ENCODE data around the gene LRRC8C.

LRRC8C gene

DNA sequence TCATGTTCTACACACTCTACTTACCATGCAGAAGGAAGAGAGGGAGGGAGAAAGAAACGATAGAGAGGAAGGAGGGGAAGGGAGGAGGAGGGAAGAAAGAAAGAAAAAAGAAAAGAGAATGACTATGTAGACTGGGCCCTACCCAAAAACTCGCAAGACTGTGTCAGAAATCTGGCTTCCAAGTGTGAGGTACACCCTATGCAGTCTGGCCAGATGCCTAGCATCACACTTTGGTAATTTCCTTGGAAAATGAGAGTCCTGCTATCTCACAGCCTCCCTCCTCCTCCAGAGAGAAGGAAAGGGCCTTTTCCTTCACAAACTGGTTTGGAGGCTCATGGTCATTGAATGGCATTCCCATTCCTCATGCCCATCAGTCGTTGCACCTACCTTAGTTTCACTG is 101.5 kb downstream of the LRRC8C start:
- no peak overlapping the region for H4K5ac ChIP-seq (ENCODE audit: low read length)
- no peak overlapping the region for H4K8ac ChIP-seq (ENCODE audit: low read depth, low read length)
- DNase-seq, result no peak
- no peak overlapping the region for H2BK15ac ChIP-seq (replicated peaks; ENCODE audit: low read depth)
- no peaks in the 10 kb centered on the region for H3K27me3 ChIP-seq (ENCODE audit: insufficient read depth, low read length, poor library complexity)
- no peaks in the 10 kb centered on the region for H3K79me1 ChIP-seq (ENCODE audit: low read length)
- no peak overlapping the region for H3K4me2 ChIP-seq (ENCODE audit: low read length)
- H3K4me1 ChIP-seq (ENCODE audit: control insufficient read depth, low read depth, low read length), result no peaks in the 10 kb centered on the region
- no peaks in the 10 kb centered on the region for H3K79me2 ChIP-seq (ENCODE audit: control insufficient read depth, insufficient read depth, low read length)
- no peaks in the 10 kb centered on the region for H3K36me3 ChIP-seq (ENCODE audit: control insufficient read depth, insufficient read depth, low read length)
- no CpG with 5 or more reads among the region's 3 CpGs for WGBS (ENCODE audit: extremely low coverage, insufficient coverage, low lambda C conversion rate)
- H3K9ac ChIP-seq (ENCODE audit: low read length), result no peak overlapping the region
- no peak overlapping the region for H2BK120ac ChIP-seq (ENCODE audit: low read depth, low read length)
- H3K4me3 ChIP-seq (ENCODE audit: low read length), result no peak overlapping the region
- no peak overlapping the region for H3K56ac ChIP-seq (ENCODE audit: low read length)
- H3K23ac ChIP-seq (ENCODE audit: low read length), result no peak overlapping the region
- H3K27ac ChIP-seq (ENCODE audit: low read depth, low read length), result no peak overlapping the region
- H3K4ac ChIP-seq (ENCODE audit: low read depth, low read length), result no peak overlapping the region
- no peak overlapping the region for H2AK5ac ChIP-seq (ENCODE audit: low read length)
- H3K18ac ChIP-seq (ENCODE audit: low read length), result no peak overlapping the region
- no peak overlapping the region for H2BK5ac ChIP-seq (ENCODE audit: low read length)

DNA sequence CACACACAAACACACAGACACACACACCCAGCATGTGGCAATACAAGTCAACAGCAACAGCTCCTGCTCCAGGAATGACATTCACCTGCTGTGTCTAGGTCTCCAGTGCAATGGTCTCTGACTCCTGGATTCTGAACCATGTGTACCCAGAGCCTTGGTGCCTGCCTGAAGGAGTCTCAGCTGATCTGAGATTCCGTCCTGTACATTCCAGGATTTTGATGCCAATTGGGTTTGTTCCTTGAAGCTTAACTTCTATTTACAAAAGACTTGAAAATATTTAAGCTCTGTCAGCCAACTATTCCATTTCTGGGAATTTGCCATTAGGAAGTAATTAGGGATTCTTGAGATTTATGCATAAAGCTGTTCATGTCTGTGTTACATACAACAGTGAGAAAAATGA is 102.6 kb downstream of the LRRC8C start:
- no peak overlapping the region for H3K27ac ChIP-seq (ENCODE audit: low read depth, low read length)
- H3K36me3 ChIP-seq (ENCODE audit: control insufficient read depth, insufficient read depth, low read length), result no peaks in the 10 kb centered on the region
- no peaks in the 10 kb centered on the region for H3K79me1 ChIP-seq (ENCODE audit: low read length)
- no peak overlapping the region for H4K5ac ChIP-seq (ENCODE audit: low read length)
- WGBS (ENCODE audit: extremely low coverage, insufficient coverage, low lambda C conversion rate), result no CpG with 5 or more reads among the region's 1 CpG
- no peak overlapping the region for H3K23ac ChIP-seq (ENCODE audit: low read length)
- H3K18ac ChIP-seq (ENCODE audit: low read length), result no peak overlapping the region
- no peak overlapping the region for H4K8ac ChIP-seq (ENCODE audit: low read depth, low read length)
- no peak overlapping the region for H2AK5ac ChIP-seq (ENCODE audit: low read length)
- no peak overlapping the region for H3K4me2 ChIP-seq (ENCODE audit: low read length)
- H3K4ac ChIP-seq (ENCODE audit: low read depth, low read length), result no peak overlapping the region
- no peak overlapping the region for H2BK5ac ChIP-seq (ENCODE audit: low read length)
- no peaks in the 10 kb centered on the region for H3K79me2 ChIP-seq (ENCODE audit: control insufficient read depth, insufficient read depth, low read length)
- no peak overlapping the region for H2BK120ac ChIP-seq (ENCODE audit: low read depth, low read length)
- H3K4me3 ChIP-seq (ENCODE audit: low read length), result no peak overlapping the region
- H2BK15ac ChIP-seq (replicated peaks; ENCODE audit: low read depth), result no peak overlapping the region
- H3K27me3 ChIP-seq (ENCODE audit: insufficient read depth, low read length, poor library complexity), result no peaks in the 10 kb centered on the region
- H3K9ac ChIP-seq (ENCODE audit: low read length), result no peak overlapping the region
- no peak overlapping the region for H3K56ac ChIP-seq (ENCODE audit: low read length)
- H3K4me1 ChIP-seq (ENCODE audit: control insufficient read depth, low read depth, low read length), result no peaks in the 10 kb centered on the region
- DNase-seq, result no peak

DNA sequence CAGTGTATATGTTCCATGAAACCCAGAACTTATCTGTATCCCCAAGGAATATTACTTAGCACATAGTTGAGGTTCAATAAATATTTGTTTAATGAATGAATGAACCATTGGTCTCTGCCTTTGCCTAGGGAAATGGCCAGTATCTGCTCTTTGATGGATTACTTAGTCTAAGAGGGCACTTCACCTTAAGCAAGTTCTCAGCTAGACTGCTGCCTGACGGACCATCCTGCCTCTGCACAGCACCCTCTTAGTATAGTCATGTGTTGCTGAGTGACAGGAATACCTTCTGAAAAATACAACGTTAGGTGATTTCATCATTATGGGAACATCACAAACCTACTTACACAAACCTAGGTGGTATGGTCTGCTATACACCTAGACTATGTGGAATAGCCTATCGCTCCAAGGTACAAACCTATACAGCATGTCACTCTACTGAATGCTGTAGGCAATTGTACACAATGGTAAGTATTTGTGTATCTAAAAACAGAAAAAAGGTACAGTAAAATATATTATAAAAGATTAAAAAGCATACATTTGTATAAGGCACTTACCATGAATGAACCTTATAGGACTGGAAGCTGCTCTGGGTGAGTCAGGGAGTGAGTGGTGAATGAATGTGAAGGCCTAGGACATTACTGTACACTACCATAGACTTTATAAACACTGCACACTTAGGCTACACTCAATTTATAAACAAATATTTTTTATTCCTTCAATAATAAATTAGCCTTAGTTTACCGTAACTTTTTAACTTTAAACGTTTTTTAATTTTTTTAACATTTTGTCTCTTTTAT is 104.2 kb downstream of the LRRC8C start:
- no peak overlapping the region for H3K4me3 ChIP-seq (ENCODE audit: low read length)
- H3K23ac ChIP-seq (ENCODE audit: low read length), result no peak overlapping the region
- no peak overlapping the region for H2AK5ac ChIP-seq (ENCODE audit: low read length)
- no peaks in the 10 kb centered on the region for H3K4me1 ChIP-seq (ENCODE audit: control insufficient read depth, low read depth, low read length)
- no peak for DNase-seq
- H3K36me3 ChIP-seq (ENCODE audit: control insufficient read depth, insufficient read depth, low read length), result no peaks in the 10 kb centered on the region
- H3K27me3 ChIP-seq (ENCODE audit: insufficient read depth, low read length, poor library complexity), result no peaks in the 10 kb centered on the region
- H2BK120ac ChIP-seq (ENCODE audit: low read depth, low read length), result no peak overlapping the region
- no peak overlapping the region for H3K18ac ChIP-seq (ENCODE audit: low read length)
- H4K5ac ChIP-seq (ENCODE audit: low read length), result no peak overlapping the region
- H3K4ac ChIP-seq (ENCODE audit: low read depth, low read length), result no peak overlapping the region
- H2BK5ac ChIP-seq (ENCODE audit: low read length), result no peak overlapping the region
- H3K56ac ChIP-seq (ENCODE audit: low read length), result no peak overlapping the region
- no peak overlapping the region for H4K8ac ChIP-seq (ENCODE audit: low read depth, low read length)
- H3K9ac ChIP-seq (ENCODE audit: low read length), result no peak overlapping the region
- H3K79me1 ChIP-seq (ENCODE audit: low read length), result no peaks in the 10 kb centered on the region
- no peak overlapping the region for H2BK15ac ChIP-seq (replicated peaks; ENCODE audit: low read depth)
- H3K27ac ChIP-seq (ENCODE audit: low read depth, low read length), result no peak overlapping the region
- no peak overlapping the region for H3K4me2 ChIP-seq (ENCODE audit: low read length)
- no peaks in the 10 kb centered on the region for H3K79me2 ChIP-seq (ENCODE audit: control insufficient read depth, insufficient read depth, low read length)
- 100% methylated on average over 2 of the region's 5 CpGs for WGBS (ENCODE audit: extremely low coverage, insufficient coverage, low lambda C conversion rate)

DNA sequence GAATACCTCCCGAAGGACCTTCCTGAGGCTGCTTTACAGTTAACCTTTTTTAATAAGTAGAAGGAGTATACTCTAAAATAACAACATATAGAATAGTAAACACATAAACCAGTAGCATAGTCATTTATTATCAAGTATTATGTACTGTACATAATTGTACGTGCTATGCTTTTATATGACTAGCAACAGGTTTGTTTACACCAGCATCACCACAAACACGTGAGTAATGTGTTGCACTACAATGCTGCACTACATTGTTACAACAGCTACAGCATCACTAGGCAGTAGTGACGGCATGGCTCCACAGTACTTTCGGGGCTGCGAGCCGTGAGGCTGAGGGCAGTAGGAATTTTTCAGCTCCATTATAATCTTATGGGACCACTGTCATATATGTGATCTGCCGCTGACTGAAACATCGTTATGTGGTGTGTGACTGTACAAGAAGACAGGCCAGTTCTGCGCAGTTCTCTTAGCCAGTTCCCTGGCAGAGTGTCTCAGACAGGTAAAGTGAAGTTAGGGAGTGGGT is 105.1 kb downstream of the LRRC8C start:
- H3K36me3 ChIP-seq (ENCODE audit: control insufficient read depth, insufficient read depth, low read length), result no peaks in the 10 kb centered on the region
- H4K8ac ChIP-seq (ENCODE audit: low read depth, low read length), result no peak overlapping the region
- H3K23ac ChIP-seq (ENCODE audit: low read length), result no peak overlapping the region
- no peak for DNase-seq
- no peaks in the 10 kb centered on the region for H3K79me2 ChIP-seq (ENCODE audit: control insufficient read depth, insufficient read depth, low read length)
- no peak overlapping the region for H3K9ac ChIP-seq (ENCODE audit: low read length)
- no peak overlapping the region for H2BK5ac ChIP-seq (ENCODE audit: low read length)
- H3K4me2 ChIP-seq (ENCODE audit: low read length), result no peak overlapping the region
- no peak overlapping the region for H2BK15ac ChIP-seq (replicated peaks; ENCODE audit: low read depth)
- H3K27ac ChIP-seq (ENCODE audit: low read depth, low read length), result no peak overlapping the region
- H2AK5ac ChIP-seq (ENCODE audit: low read length), result no peak overlapping the region
- H4K5ac ChIP-seq (ENCODE audit: low read length), result no peak overlapping the region
- no CpG with 5 or more reads among the region's 10 CpGs for WGBS (ENCODE audit: extremely low coverage, insufficient coverage, low lambda C conversion rate)
- H3K4me1 ChIP-seq (ENCODE audit: control insufficient read depth, low read depth, low read length), result no peaks in the 10 kb centered on the region
- no peak overlapping the region for H3K56ac ChIP-seq (ENCODE audit: low read length)
- H3K4me3 ChIP-seq (ENCODE audit: low read length), result no peak overlapping the region
- no peak overlapping the region for H2BK120ac ChIP-seq (ENCODE audit: low read depth, low read length)
- H3K79me1 ChIP-seq (ENCODE audit: low read length), result no peaks in the 10 kb centered on the region
- no peaks in the 10 kb centered on the region for H3K27me3 ChIP-seq (ENCODE audit: insufficient read depth, low read length, poor library complexity)
- no peak overlapping the region for H3K18ac ChIP-seq (ENCODE audit: low read length)
- H3K4ac ChIP-seq (ENCODE audit: low read depth, low read length), result no peak overlapping the region

DNA sequence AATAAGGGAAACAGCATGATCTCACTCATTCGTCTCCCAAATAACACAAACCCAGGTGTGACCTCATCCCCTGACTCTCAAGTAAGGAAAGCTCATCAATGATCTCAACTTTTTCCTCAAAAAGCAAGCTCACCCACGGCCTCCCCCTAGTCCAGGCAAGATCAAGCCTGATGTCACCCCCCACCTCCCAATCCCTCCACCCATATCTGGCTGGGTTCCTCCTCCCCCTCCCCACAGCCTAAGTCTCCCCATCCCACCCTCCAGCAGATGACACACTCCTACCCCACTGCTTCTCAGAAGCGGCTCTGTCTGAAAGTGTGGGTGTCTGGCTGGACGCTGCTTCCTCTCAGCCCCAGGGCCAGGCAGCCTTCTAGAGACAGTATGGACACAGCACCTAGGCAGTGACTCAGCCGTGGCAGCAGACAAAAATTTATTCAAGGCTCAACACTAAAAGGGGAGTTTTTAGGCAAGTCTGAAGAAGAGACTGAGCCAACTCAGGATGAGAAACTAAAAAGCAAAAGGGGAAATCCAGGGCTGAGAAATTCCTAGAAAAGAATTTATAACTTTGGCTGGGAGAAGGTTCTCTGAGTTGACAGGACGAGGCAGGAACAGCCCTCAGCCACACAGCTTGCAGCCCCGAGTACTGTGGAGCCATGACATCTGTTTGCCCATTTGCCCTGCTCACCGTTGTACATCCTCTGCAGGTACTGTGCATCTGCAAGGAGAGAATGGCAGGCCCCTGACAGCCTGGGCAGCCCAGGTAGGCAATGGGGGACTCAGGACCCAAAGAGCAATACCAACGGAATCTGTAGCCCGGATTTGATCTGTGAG is 106.3 kb downstream of the LRRC8C start:
- Histone ChIP-seq H3K27ac (ENCODE audit: low read depth, low read length) (no peak overlapping the region), H2BK15ac (replicated peaks; ENCODE audit: low read depth) (no peak overlapping the region)

More for the DNA sequence above, 106.3 kb downstream of the LRRC8C start:
- peak overlapping the region; percentile 18 for H3K23ac ChIP-seq (ENCODE audit: low read length)
- H3K27me3 ChIP-seq (ENCODE audit: insufficient read depth, low read length, poor library complexity), result no peaks in the 10 kb centered on the region
- no peak overlapping the region for H2BK120ac ChIP-seq (ENCODE audit: low read depth, low read length)
- no peak overlapping the region for H3K4ac ChIP-seq (ENCODE audit: low read depth, low read length)
- no peaks in the 10 kb centered on the region for H3K79me1 ChIP-seq (ENCODE audit: low read length)
- no peak overlapping the region for H3K56ac ChIP-seq (ENCODE audit: low read length)
- no peak overlapping the region for H3K18ac ChIP-seq (ENCODE audit: low read length)
- H4K8ac ChIP-seq (ENCODE audit: low read depth, low read length), result no peak overlapping the region
- no peaks in the 10 kb centered on the region for H3K79me2 ChIP-seq (ENCODE audit: control insufficient read depth, insufficient read depth, low read length)
- H2AK5ac ChIP-seq (ENCODE audit: low read length), result no peak overlapping the region
- DNase-seq, result no peak
- H3K4me2 ChIP-seq (ENCODE audit: low read length), result no peak overlapping the region
- H3K4me1 ChIP-seq (ENCODE audit: control insufficient read depth, low read depth, low read length), result no peaks in the 10 kb centered on the region
- H4K5ac ChIP-seq (ENCODE audit: low read length), result no peak overlapping the region
- H3K36me3 ChIP-seq (ENCODE audit: control insufficient read depth, insufficient read depth, low read length), result no peaks in the 10 kb centered on the region
- no peak overlapping the region for H3K4me3 ChIP-seq (ENCODE audit: low read length)
- no peak overlapping the region for H3K9ac ChIP-seq (ENCODE audit: low read length)
- H2BK5ac ChIP-seq (ENCODE audit: low read length), result no peak overlapping the region
- WGBS (ENCODE audit: extremely low coverage, insufficient coverage, low lambda C conversion rate), result no CpG with 5 or more reads among the region's 10 CpGs
